H1 (cell line): ENCODE results near the gene TBC1D9B. TPM values are rescaled to one million over a fixed set of nuclear protein-coding genes. Genes with fewer than 3 reads are reported as not detected.

Experiments
- GABPA ChIP-seq: IDR thresholded peaks from 2 replicates; pipeline ENCODE4 v1.6.1; 2011; ENCODE audit warnings: mild to moderate bottlenecking, low read length, moderate library complexity, borderline replicate concordance; ENCODE audit not compliant: insufficient read depth
- polyA plus RNA-seq, 7 experiments: library from polyadenylated mRNA; depleted of rRNA in 3 of 7; stranded (reverse) in 5 of 7; unstranded in 2 of 7; fragments of >200 nt in 5 of 7; fragments of 200-250 nt in 2 of 7; gene quantifications; 1 replicate in 5 of 7; 2 replicates in 1 of 7; 4 replicates in 1 of 7; pipeline versions ENCODE4 v1.2.1 to v1.2.3, GENCODE V29; 2011 to 2013; ENCODE audit warnings: missing spikeins in 2 of 7, mixed read lengths in 2 of 7
- total RNA-seq: library from RNA; stranded (reverse); fragmentation: NEBNext Ultra II Directional; extraction: Animal tissue kit (Norgen Biotek cat#: 25700); gene quantifications from 2 replicates; pipeline ENCODE4 v1.2.1, GENCODE V29; 2021

TBC1D9B gene
- total and polyA plus RNA-seq, 2 of the 8 experiments (the other 6 are each of a cell fraction or from before 2014, with no cell fraction given): 33.6 to 57.1 TPM

GRCh38 chr5:179887802-179888201 is 19.9 kb downstream of the TBC1D9B start (continued):
- no peak for TF ChIP-seq GABPA
